Astrocyte of the cerebellum (primary cell): ENCODE results near the gene SLC38A10.

ENCODE experiments used
- DNase-seq: peaks from one replicate; pipeline ENCODE4 v3.0.0-alpha.2; 2011; ENCODE audit warnings: low read depth
- H3K4me3 ChIP-seq: 2 replicates; pipeline ENCODE4 v1.5.1; 2011; ENCODE audit warnings: mild to moderate bottlenecking, low read depth, low read length, moderate library complexity
- CTCF ChIP-seq: IDR thresholded peaks from 2 replicates; pipeline ENCODE4 v1.5.1; 2012; ENCODE audit warnings: low read length, low read depth, moderate library complexity, mild to moderate bottlenecking; ENCODE audit errors: missing control alignments
- in situ Hi-C: cut with HindIII; loops from 2 replicates; pipeline ENCODE4 v1.10.0; 2017; ENCODE audit warnings: low sequenced_read_pairs

Gene SLC38A10

GRCh38 chr17:81257533-81257932 lies 37.6 kb downstream of the SLC38A10 start:
- in situ Hi-C loops: no loop called here
- H3K4me3 ChIP-seq: no peak overlapping the region
- TF ChIP-seq CTCF: no peak
- DNase-seq: no peak

- in situ Hi-C loops: no loop called here
- no peak overlapping the region for H3K4me3 ChIP-seq
- no peak for TF ChIP-seq CTCF
- DNase-seq: no peak
Observed at GRCh38 chr17:81256616-81257015, 38.5 kb downstream of the SLC38A10 start.

DNA sequence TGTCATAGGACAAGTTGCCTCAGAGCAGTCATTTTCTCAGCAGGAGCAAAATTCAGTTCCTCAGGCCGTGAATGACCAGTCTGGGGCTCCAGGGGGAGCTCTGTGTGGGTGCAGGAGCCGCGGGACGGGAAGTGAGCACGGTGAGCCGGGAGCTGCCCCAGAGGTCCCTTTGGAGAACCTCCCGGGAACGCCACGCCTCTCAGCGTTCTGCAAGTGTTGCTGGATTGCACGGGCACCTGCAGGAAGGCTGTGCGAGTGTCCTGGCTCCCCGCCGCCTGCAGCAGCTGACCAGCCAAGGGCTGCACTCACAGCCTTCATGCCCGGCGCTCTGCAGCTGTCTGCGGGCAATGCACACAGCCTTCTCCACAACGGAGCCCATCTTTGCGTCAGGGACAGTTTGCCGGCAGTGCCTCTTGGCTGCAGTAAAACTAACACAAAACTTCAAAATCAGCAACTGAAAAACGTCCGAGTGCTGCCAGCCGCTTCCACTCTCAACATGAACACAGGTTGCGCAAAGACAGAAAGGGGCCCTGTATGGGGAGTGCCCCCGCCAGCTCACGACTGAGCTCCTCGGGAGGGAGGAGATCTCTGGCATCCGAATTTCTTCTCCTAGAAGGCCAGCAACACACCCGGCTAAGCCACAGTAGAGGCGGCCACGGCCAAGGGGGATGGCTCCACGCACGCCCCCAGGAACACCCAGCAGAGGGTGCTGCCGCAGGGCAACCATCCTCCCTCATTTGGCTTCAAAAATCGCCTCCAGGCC lies 40.0 kb downstream of the SLC38A10 start:
- H3K4me3 ChIP-seq: no peak overlapping the region
- in situ Hi-C loops: no loop called here
- TF ChIP-seq CTCF: peak; percentile 74
- peak; percentile 47 for DNase-seq

- peak; percentile 66 for TF ChIP-seq CTCF
- H3K4me3 ChIP-seq: no peak overlapping the region
- in situ Hi-C loops: no loop called here
- DNase-seq: no peak
Observed at GRCh38 chr17:81253358-81254131, 41.6 kb downstream of the SLC38A10 start.

DNA sequence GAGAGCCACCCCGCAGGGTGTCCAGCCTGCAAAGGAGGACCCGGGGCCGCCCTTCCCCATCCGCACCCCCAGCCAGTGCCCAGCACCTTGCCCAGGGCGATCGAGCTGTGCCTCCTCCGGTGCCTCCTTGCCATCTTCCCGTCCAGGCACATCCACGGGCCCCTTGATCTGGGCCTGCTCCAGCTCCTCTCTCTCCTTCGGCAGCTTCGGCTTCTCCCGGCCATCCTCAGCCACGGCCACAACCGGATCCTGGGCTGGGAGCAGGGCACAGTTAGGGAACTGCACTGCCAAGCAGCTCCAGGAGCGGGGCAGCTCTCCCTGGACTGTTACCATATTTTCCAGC lies 42.1 kb downstream of the SLC38A10 start:
- DNase-seq: no peak
- no peak overlapping the region for H3K4me3 ChIP-seq
- in situ Hi-C loops: no loop called here
- no peak for TF ChIP-seq CTCF

DNA sequence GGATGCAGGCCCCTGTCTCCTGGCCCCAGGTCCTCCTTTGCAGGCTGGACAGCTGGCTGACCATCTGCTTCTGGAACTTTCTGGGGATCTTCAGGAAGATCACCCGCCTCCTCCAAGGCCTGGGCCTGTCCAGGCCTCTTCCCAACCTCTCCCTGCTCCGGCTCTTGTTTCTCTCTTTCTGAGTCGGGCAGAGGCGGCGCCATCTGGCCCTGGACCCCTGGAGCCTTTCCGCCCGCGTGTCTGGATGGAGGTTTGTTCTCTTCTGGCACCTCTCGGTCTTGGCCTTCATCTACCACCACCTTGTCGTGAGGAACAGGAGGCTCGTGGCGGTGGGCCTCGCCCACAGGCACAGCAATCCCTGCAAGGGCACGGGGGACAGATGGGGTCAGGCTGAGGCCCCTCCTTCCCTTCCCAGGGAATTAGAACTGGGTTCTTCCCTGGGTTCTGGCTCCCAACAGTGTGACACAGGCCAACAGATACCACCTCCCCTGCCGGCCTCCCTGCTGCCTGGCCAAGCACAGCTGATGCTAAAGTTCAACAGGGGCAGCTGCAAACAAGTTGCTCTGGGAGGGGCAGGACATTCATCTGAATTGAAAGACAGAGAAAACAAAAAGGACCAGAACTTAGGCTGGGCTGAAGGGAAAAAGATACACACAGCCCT lies 42.7 kb downstream of the SLC38A10 start:
- DNase-seq: no peak
- in situ Hi-C loops: no loop called here
- TF ChIP-seq CTCF: no peak
- H3K4me3 ChIP-seq: no peak overlapping the region
